LNCAP (cell line): ENCODE measurements around the gene SIPA1L3.

Experiments
- CTCF ChIP-seq: fragments of 450-650 bp; IDR thresholded peaks from 2 replicates; pipeline ENCODE4 v1.5.1; 2017; ENCODE audit warnings: mild to moderate bottlenecking

The SIPA1L3 gene

GRCh38 chr19:38248421-38248820 is 341.4 kb downstream of the SIPA1L3 start:
- TF ChIP-seq CTCF = no peak

DNA sequence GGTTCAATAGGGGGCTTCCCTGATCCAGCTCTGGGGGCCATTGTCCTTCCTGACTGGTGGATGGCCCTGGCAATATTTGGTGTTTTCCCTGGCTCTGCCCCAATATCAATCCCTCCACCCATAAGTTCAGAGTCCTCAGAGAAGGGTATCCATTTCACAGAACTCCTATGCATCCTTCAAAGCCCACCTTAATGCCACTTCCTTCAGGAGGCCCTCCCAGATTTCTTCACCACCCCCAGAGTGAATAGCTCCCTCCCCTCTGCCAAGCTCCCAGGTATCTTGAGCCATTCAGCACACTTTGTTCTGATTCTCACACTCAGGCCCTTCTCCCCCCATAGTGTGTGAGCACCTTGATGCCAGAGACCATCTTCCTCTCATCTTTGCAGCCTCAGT is 343.4 kb downstream of the SIPA1L3 start:
- no peak for TF ChIP-seq CTCF

DNA sequence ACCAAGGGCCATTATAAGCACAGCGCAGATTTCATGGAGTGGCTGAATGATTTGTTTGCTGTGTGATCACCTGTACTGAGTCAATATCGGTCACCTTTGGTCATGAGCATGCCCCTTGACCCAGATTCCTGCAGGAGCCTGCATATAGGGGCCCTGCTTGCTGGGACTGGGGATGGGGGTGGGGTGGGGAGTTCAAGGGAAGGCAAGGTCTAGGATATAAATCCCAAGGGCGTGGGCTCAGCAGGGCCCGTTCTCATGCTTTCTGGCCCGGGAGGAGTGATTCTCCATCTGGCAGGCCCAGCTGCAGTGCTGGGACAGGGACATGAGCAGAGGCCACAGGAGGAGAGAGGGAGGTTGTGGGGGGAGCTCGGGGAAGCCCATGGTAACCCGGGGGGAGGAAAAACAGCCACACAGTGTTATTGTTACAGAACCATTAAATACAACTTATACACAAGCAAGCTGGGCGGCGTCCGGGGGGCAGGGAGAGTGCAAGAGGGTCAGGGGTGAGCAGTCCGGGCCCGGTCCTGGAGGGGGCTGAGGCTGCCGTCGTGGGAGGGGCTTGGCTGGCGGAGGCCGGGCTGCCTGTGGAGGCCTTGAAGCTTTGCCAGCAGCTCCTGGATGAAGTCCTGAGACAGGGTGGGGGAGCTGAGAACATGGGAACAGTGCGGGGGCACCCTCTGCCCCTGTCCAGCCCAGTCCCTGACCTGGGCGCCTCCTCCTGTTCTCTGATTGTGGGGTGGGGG is 344.0 kb downstream of the SIPA1L3 start:
- no peak for TF ChIP-seq CTCF

DNA sequence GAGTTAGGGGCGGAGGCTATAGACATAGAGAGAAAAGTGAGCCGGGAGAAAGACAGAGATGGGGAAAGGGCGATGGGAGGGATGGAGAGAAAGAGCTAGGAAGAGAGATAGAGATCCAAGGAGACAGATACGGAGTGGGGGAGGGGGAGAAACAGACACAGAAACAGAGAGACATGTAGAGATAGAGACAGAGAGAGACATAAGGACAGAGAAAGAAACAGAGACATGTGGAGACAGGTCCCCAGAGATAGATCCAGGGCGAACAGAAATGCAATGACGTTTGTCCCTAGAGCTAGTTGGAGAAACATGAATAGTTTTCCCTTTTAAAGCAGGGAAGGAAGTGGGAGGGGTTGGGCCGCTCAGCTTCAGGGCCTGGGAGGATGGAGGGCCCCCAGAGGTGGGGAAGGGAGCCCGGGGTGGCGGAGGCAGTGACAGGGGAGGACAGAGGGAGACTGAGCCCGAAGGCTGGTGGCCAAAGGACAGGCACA is 344.6 kb downstream of the SIPA1L3 start:
- TF ChIP-seq CTCF = no peak

- TF ChIP-seq CTCF = no peak
Observed at GRCh38 chr19:38252385-38252784, 345.4 kb downstream of the SIPA1L3 start.

GRCh38 chr19:38252941-38253691 is 346.1 kb downstream of the SIPA1L3 start:
- no peak for TF ChIP-seq CTCF

DNA sequence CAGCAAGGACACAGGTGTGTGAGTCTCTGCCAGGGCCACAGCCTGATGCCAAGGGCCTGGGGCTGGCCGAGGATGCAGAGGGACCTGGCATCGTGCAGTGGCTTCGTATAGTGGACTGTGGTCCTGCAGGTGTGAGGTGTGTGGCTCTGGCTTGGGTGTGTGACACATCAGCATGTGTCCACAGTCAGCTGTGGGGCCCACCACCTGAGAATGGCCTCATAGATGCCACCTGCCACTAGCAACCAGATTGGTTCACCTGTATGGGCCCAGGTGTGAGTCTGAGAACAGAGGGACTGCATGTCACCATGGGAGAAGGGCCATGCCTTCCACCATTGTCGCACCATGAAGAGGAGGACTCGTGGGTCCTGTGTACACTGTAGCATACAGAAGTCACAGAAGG is 346.8 kb downstream of the SIPA1L3 start:
- no peak for TF ChIP-seq CTCF
